Activated naive CD4-positive, alpha-beta T cell treated with anti-CD3 and anti-CD28 coated beads, Interleukin-2, amount 10 ng/mL, durations not matched to agents 7 days and 5 days (primary cell): ENCODE results near the gene BAIAP2L2.
"Not testable (repeated sequence)": the region's sequence is repeated elsewhere in the genome, so short reads cannot be mapped to it uniquely, and the experiment has no call there.

ENCODE experiments used
- CTCF ChIA-PET: fragments of 350-600 bp; sonication (Branson Sonifier 250); formaldehyde crosslinking; loops from one replicate; lab custom pipeline; 2021; ENCODE audit warnings: antibody characterized with exemption; lab: Charles Lee
- DNase-seq: peaks from one replicate; pipeline ENCODE4 v3.0.0-alpha.2; 2020
- H3K27ac Mint-ChIP-seq: one replicate; pipeline ENCODE4 v1.8.0; 2021; ENCODE audit warnings: mild to moderate bottlenecking, moderate library complexity, mixed read lengths
- H3K27me3 Mint-ChIP-seq: one replicate; pipeline ENCODE4 v1.8.0; 2021; ENCODE audit warnings: mild to moderate bottlenecking, mixed read lengths
- H3K36me3 Mint-ChIP-seq: one replicate; pipeline ENCODE4 v1.8.0; 2021; ENCODE audit warnings: mixed read lengths
- H3K4me1 Mint-ChIP-seq: one replicate; pipeline ENCODE4 v1.8.0; 2021; ENCODE audit warnings: mixed read lengths
- H3K4me3 Mint-ChIP-seq: one replicate; pipeline ENCODE4 v1.8.0; 2021; ENCODE audit warnings: mild to moderate bottlenecking, moderate library complexity, mixed read lengths
- H3K9me3 Mint-ChIP-seq: one replicate; pipeline ENCODE4 v1.8.0; 2021; ENCODE audit warnings: mixed read lengths

Gene BAIAP2L2

GRCh38 chr22:38110008-38110862 lies at the start of gene BAIAP2L2:
Gene BAIAP2L2, minus strand, starts transcription at chr22:38110684. Its CDS starts 159 bp downstream, at chr22:38110525.
- peak within 1 kb of the TSS; percentile 64 for H3K27ac Mint-ChIP-seq
- no peak within 1 kb of the TSS for H3K4me3 Mint-ChIP-seq
- H3K27me3 Mint-ChIP-seq, result no peaks in the 10 kb centered on the region
- H3K4me1 Mint-ChIP-seq, result peaks cover 3% of the 10 kb centered on the region
- CTCF ChIA-PET, result interaction anchor here (1.0 to 2.0 kb wide), 2 partner anchors 10 to 58 kb away, joined by 3 to 6 read pairs; no protein-coding TSS in a partner anchor
- DNase-seq, result no peak
- H3K9me3 Mint-ChIP-seq, result no peaks in the 10 kb centered on the region
- H3K36me3 Mint-ChIP-seq, result peaks cover 4% of the 10 kb centered on the region

GRCh38 chr22:38155703-38156102 lies 45.2 kb upstream of the BAIAP2L2 start:
- no peaks in the 10 kb centered on the region for H3K9me3 Mint-ChIP-seq
- H3K4me1 Mint-ChIP-seq, result no peaks in the 10 kb centered on the region
- DNase-seq, result no peak
- H3K27me3 Mint-ChIP-seq, result no peaks in the 10 kb centered on the region
- H3K27ac Mint-ChIP-seq, result no peak overlapping the region
- CTCF ChIA-PET, result no interaction called here
- H3K4me3 Mint-ChIP-seq, result no peak overlapping the region
- no peaks in the 10 kb centered on the region for H3K36me3 Mint-ChIP-seq

- H3K9me3 Mint-ChIP-seq, DNase-seq, H3K27ac Mint-ChIP-seq, H3K27me3 Mint-ChIP-seq, H3K4me1 Mint-ChIP-seq, H3K4me3 Mint-ChIP-seq, H3K36me3 Mint-ChIP-seq, CTCF ChIA-PET: not testable (repeated sequence)
Measured at GRCh38 chr22:38154563-38154915, 44.1 kb upstream of the BAIAP2L2 start.

- H3K9me3 Mint-ChIP-seq, result no peaks in the 10 kb centered on the region
- no peak overlapping the region for H3K4me3 Mint-ChIP-seq
- CTCF ChIA-PET, result interaction anchor here (0.7 kb wide), 1 partner anchor 10 kb away, joined by 4 read pairs; no protein-coding TSS in a partner anchor
- no peak for DNase-seq
- peaks cover 2% of the 10 kb centered on the region for H3K36me3 Mint-ChIP-seq
- H3K4me1 Mint-ChIP-seq, result no peaks in the 10 kb centered on the region
- no peak overlapping the region for H3K27ac Mint-ChIP-seq
- no peaks in the 10 kb centered on the region for H3K27me3 Mint-ChIP-seq
Measured at GRCh38 chr22:38153821-38154562, 43.5 kb upstream of the BAIAP2L2 start.

- H3K9me3 Mint-ChIP-seq, result no peaks in the 10 kb centered on the region
- H3K36me3 Mint-ChIP-seq, result peaks cover 5% of the 10 kb centered on the region
- no peaks in the 10 kb centered on the region for H3K27me3 Mint-ChIP-seq
- H3K4me3 Mint-ChIP-seq, result no peak overlapping the region
- no peak overlapping the region for H3K27ac Mint-ChIP-seq
- peaks cover 18% of the 10 kb centered on the region for H3K4me1 Mint-ChIP-seq
- DNase-seq, result no peak
- CTCF ChIA-PET, result no interaction called here
Measured at GRCh38 chr22:38151126-38151500, 40.6 kb upstream of the BAIAP2L2 start.

- peaks cover 27% of the 10 kb centered on the region for H3K4me1 Mint-ChIP-seq
- H3K27me3 Mint-ChIP-seq, result no peaks in the 10 kb centered on the region
- no peaks in the 10 kb centered on the region for H3K9me3 Mint-ChIP-seq
- no peak overlapping the region for H3K27ac Mint-ChIP-seq
- DNase-seq, result no peak
- peaks cover 12% of the 10 kb centered on the region for H3K36me3 Mint-ChIP-seq
- no peak overlapping the region for H3K4me3 Mint-ChIP-seq
- CTCF ChIA-PET, result no interaction called here
Measured at GRCh38 chr22:38148245-38148644, 37.8 kb upstream of the BAIAP2L2 start.

- DNase-seq, H3K27me3 Mint-ChIP-seq, H3K4me3 Mint-ChIP-seq, H3K27ac Mint-ChIP-seq, CTCF ChIA-PET, H3K9me3 Mint-ChIP-seq: not testable (repeated sequence)
- Mint-ChIP-seq H3K36me3 (peaks cover 17% of the 10 kb centered on the region), H3K4me1 (peaks cover 33% of the 10 kb centered on the region)
Measured at GRCh38 chr22:38146166-38146565, 35.7 kb upstream of the BAIAP2L2 start.

GRCh38 chr22:38144025-38144405 lies 33.5 kb upstream of the BAIAP2L2 start:
- no peaks in the 10 kb centered on the region for H3K27me3 Mint-ChIP-seq
- H3K4me1 Mint-ChIP-seq, result peaks cover 33% of the 10 kb centered on the region
- H3K36me3 Mint-ChIP-seq, result peaks cover 20% of the 10 kb centered on the region
- CTCF ChIA-PET, result interaction anchor here (0.5 to 1.7 kb wide), 3 partner anchors 10 to 87 kb away, joined by 3 to 4 read pairs (median 3); no protein-coding TSS in a partner anchor
- H3K9me3 Mint-ChIP-seq, result no peaks in the 10 kb centered on the region
- no peak overlapping the region for H3K27ac Mint-ChIP-seq
- H3K4me3 Mint-ChIP-seq, result no peak overlapping the region
- DNase-seq, result no peak

GRCh38 chr22:38142606-38143005 lies 32.1 kb upstream of the BAIAP2L2 start:
- Mint-ChIP-seq H3K36me3 (peaks cover 20% of the 10 kb centered on the region), H3K27ac (peak overlapping the region; percentile 1), H3K4me3 (no peak overlapping the region), H3K4me1 (peaks cover 23% of the 10 kb centered on the region), H3K27me3 (no peaks in the 10 kb centered on the region), H3K9me3 (no peaks in the 10 kb centered on the region)
- DNase-seq, result no peak
- CTCF ChIA-PET, result interaction anchor here (0.9 to 1.7 kb wide), 2 partner anchors 28 to 88 kb away, joined by 3 read pairs; no protein-coding TSS in a partner anchor

- no peak for DNase-seq
- H3K4me3 Mint-ChIP-seq, result no peak overlapping the region
- peaks cover 15% of the 10 kb centered on the region for H3K4me1 Mint-ChIP-seq
- no peak overlapping the region for H3K27ac Mint-ChIP-seq
- H3K27me3 Mint-ChIP-seq, result no peaks in the 10 kb centered on the region
- H3K9me3 Mint-ChIP-seq, result no peaks in the 10 kb centered on the region
- peaks cover 20% of the 10 kb centered on the region for H3K36me3 Mint-ChIP-seq
- CTCF ChIA-PET, result no interaction called here
Measured at GRCh38 chr22:38141217-38141973, 30.9 kb upstream of the BAIAP2L2 start.

GRCh38 chr22:38139901-38140300 lies 29.4 kb upstream of the BAIAP2L2 start:
- Mint-ChIP-seq H3K4me1 (peaks cover 15% of the 10 kb centered on the region), H3K9me3 (no peaks in the 10 kb centered on the region), H3K27ac (no peak overlapping the region), H3K4me3 (no peak overlapping the region), H3K36me3 (peaks cover 30% of the 10 kb centered on the region), H3K27me3 (no peaks in the 10 kb centered on the region)
- CTCF ChIA-PET, result interaction anchor here (1.6 kb wide), 1 partner anchor 26 kb away, joined by 3 read pairs; no protein-coding TSS in a partner anchor
- DNase-seq, result no peak

GRCh38 chr22:38138961-38139360 lies 28.5 kb upstream of the BAIAP2L2 start:
- CTCF ChIA-PET, result interaction anchor here (0.9 kb wide), 1 partner anchor 24 kb away, joined by 3 read pairs; no protein-coding TSS in a partner anchor
- peaks cover 27% of the 10 kb centered on the region for H3K36me3 Mint-ChIP-seq
- peak overlapping the region; percentile 45 for H3K27ac Mint-ChIP-seq
- H3K4me3 Mint-ChIP-seq, result no peak overlapping the region
- H3K9me3 Mint-ChIP-seq, result no peaks in the 10 kb centered on the region
- DNase-seq, result peak; percentile 15
- peaks cover 13% of the 10 kb centered on the region for H3K4me1 Mint-ChIP-seq
- no peaks in the 10 kb centered on the region for H3K27me3 Mint-ChIP-seq

GRCh38 chr22:38137876-38138687 lies 27.6 kb upstream of the BAIAP2L2 start:
- DNase-seq, result peak; percentile 18
- CTCF ChIA-PET, result interaction anchor here (0.9 kb wide), 1 partner anchor 23 kb away, joined by 3 read pairs; no protein-coding TSS in a partner anchor
- no peak overlapping the region for H3K27ac Mint-ChIP-seq
- no peak overlapping the region for H3K4me3 Mint-ChIP-seq
- no peaks in the 10 kb centered on the region for H3K27me3 Mint-ChIP-seq
- H3K4me1 Mint-ChIP-seq, result peaks cover 5% of the 10 kb centered on the region
- no peaks in the 10 kb centered on the region for H3K9me3 Mint-ChIP-seq
- peaks cover 24% of the 10 kb centered on the region for H3K36me3 Mint-ChIP-seq
